ENCODE data around the gene SELENOO.

SELENOO gene

GRCh38 chr22:50197000-50197800, 3.6 kb upstream of the SELENOO start:
- Histone ChIP-seq H3K36me3 (replicated peaks in 1 of 2; ENCODE audit: control insufficient read depth in 2 of 2, insufficient read depth in 2 of 2, low read length in 2 of 2) (peaks cover 22 to 45% of the 10 kb centered on the region in 2 donors), H3K9me3 (replicated peaks in 1 of 2; ENCODE audit: control insufficient read depth in 2 of 2, insufficient read depth in 1 of 2, low read depth in 1 of 2, low read length in 2 of 2) (peaks cover 0 to 2% of the 10 kb centered on the region in 2 donors), H3K14ac (ENCODE audit: low read length) (no peak overlapping the region), H2AK5ac (ENCODE audit: low read depth, low read length) (peak overlapping the region; percentile 14), H4K8ac (ENCODE audit: low read depth, low read length) (no peak overlapping the region), H2BK120ac (ENCODE audit: low read depth, low read length) (no peak overlapping the region), H2BK12ac (ENCODE audit: low read length) (no peak overlapping the region), H3K4me2 (ENCODE audit: insufficient read depth, low read length, poor library complexity, severe bottlenecking) (no peak overlapping the region), H3K4me1 (ENCODE audit: control insufficient read depth in 2 of 2, insufficient read depth in 1 of 2, low read depth in 1 of 2, low read length in 2 of 2) (peaks cover 9 to 11% of the 10 kb centered on the region in 2 donors), H3K4ac (ENCODE audit: low read length) (no peak overlapping the region), H3K79me1 (ENCODE audit: low read depth, low read length) (peaks cover 19% of the 10 kb centered on the region), H3K27ac (replicated peaks; ENCODE audit: low read length) (no peak overlapping the region), H3K18ac (ENCODE audit: low read length) (no peak overlapping the region), H3K23ac (ENCODE audit: low read depth, low read length, poor library complexity) (no peak overlapping the region), H2BK15ac (ENCODE audit: low read length) (no peak overlapping the region), H4K91ac (ENCODE audit: low read depth, low read length, poor library complexity) (no peak overlapping the region), H3K9ac (ENCODE audit: low read depth, low read length, poor library complexity) (no peak overlapping the region), H2BK5ac (ENCODE audit: low read length) (peak overlapping the region; percentile 5), H3K27me3 (ENCODE audit: control insufficient read depth in 3 of 3, insufficient read depth in 3 of 3, low read depth in 1 of 3, low read length in 3 of 3) (no peaks in the 10 kb centered on the region), H2AFZ (ENCODE audit: low read length) (no peak overlapping the region), H3K4me3 (ENCODE audit: low read length in 2 of 2) (no peak overlapping the region)
- no peak for DNase-seq (ENCODE audit: low spot score)
- WGBS, 2 donors (ENCODE audit: extremely low coverage in 2 of 2, insufficient read length in 2 of 2, insufficient replicate concordance in 1 of 2) = no CpG with 5 or more reads among the region's 23 CpGs

DNA sequence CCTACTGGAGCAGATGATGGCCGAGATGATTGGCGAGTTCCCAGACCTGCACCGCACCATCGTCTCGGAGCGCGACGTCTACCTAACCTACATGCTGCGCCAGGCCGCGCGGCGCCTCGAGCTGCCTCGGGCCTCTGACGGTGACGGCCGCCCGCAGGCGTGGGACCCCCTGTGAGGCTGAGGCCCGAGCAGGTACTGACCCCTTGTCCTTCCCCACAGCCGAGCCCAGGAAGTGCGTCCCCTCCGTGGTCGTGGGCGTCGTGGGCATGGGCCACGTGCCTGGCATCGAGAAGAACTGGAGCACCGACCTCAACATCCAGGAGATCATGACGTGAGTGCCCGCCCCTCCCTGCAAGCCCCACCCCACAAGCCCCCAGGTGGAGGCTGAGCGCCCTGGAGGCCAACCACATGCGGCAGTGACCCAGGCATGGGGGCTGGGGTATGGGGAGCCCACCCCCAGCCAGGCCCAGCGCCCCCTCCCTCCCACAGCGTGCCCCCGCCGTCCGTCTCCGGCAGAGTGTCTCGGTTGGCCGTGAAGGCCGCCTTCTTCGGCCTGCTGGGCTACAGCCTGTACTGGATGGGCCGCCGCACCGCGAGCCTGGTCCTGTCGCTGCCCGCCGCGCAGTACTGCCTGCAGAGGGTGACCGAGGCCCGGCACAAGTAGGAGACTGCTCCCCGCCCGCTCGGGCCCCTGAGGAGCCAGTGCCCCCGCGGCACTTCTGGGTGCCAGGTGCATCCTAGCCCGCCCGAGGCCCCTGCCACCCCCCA, 2.8 kb upstream of the SELENOO start:
- no peak overlapping the region for H3K9ac ChIP-seq (ENCODE audit: low read depth, low read length, poor library complexity)
- no peak overlapping the region for H3K27ac ChIP-seq (replicated peaks; ENCODE audit: low read length)
- no peak overlapping the region for H3K18ac ChIP-seq (ENCODE audit: low read length)
- peaks cover 16% of the 10 kb centered on the region for H3K79me1 ChIP-seq (ENCODE audit: low read depth, low read length)
- H3K14ac ChIP-seq (ENCODE audit: low read length) = no peak overlapping the region
- no peak overlapping the region for H4K8ac ChIP-seq (ENCODE audit: low read depth, low read length)
- H2AFZ ChIP-seq (ENCODE audit: low read length) = no peak overlapping the region
- no peak overlapping the region for H2BK15ac ChIP-seq (ENCODE audit: low read length)
- no CpG with 5 or more reads among the region's 61 CpGs for WGBS, 2 donors (ENCODE audit: extremely low coverage in 2 of 2, insufficient read length in 2 of 2, insufficient replicate concordance in 1 of 2)
- H3K4ac ChIP-seq (ENCODE audit: low read length) = no peak overlapping the region
- no peak overlapping the region for H2AK5ac ChIP-seq (ENCODE audit: low read depth, low read length)
- peaks cover 22 to 49% of the 10 kb centered on the region in 2 donors for H3K36me3 ChIP-seq (replicated peaks in 1 of 2; ENCODE audit: control insufficient read depth in 2 of 2, insufficient read depth in 2 of 2, low read length in 2 of 2)
- H2BK120ac ChIP-seq (ENCODE audit: low read depth, low read length) = peak overlapping the region; percentile 47
- H4K91ac ChIP-seq (ENCODE audit: low read depth, low read length, poor library complexity) = no peak overlapping the region
- no peak overlapping the region for H2BK12ac ChIP-seq (ENCODE audit: low read length)
- no peak overlapping the region for H3K4me3 ChIP-seq (ENCODE audit: low read length in 2 of 2)
- no peak overlapping the region for H2BK5ac ChIP-seq (ENCODE audit: low read length)
- H3K23ac ChIP-seq (ENCODE audit: low read depth, low read length, poor library complexity) = no peak overlapping the region
- H3K27me3 ChIP-seq (ENCODE audit: control insufficient read depth in 3 of 3, insufficient read depth in 3 of 3, low read depth in 1 of 3, low read length in 3 of 3) = no peaks in the 10 kb centered on the region
- DNase-seq (ENCODE audit: low spot score) = no peak
- peaks cover 10 to 13% of the 10 kb centered on the region in 2 donors for H3K4me1 ChIP-seq (ENCODE audit: control insufficient read depth in 2 of 2, insufficient read depth in 1 of 2, low read depth in 1 of 2, low read length in 2 of 2)
- H3K4me2 ChIP-seq (ENCODE audit: insufficient read depth, low read length, poor library complexity, severe bottlenecking) = no peak overlapping the region
- peaks cover 2 to 5% of the 10 kb centered on the region in 2 donors for H3K9me3 ChIP-seq (replicated peaks in 1 of 2; ENCODE audit: control insufficient read depth in 2 of 2, insufficient read depth in 1 of 2, low read depth in 1 of 2, low read length in 2 of 2)

- H3K4me2 ChIP-seq (ENCODE audit: insufficient read depth, low read length, poor library complexity, severe bottlenecking) = no peak overlapping the region
- no peaks in the 10 kb centered on the region for H3K27me3 ChIP-seq (ENCODE audit: control insufficient read depth in 3 of 3, insufficient read depth in 3 of 3, low read depth in 1 of 3, low read length in 3 of 3)
- no CpG with 5 or more reads among the region's 16 CpGs for WGBS, 2 donors (ENCODE audit: extremely low coverage in 2 of 2, insufficient read length in 2 of 2, insufficient replicate concordance in 1 of 2)
- H2BK15ac ChIP-seq (ENCODE audit: low read length) = no peak overlapping the region
- no peak overlapping the region for H2BK12ac ChIP-seq (ENCODE audit: low read length)
- H3K4me1 ChIP-seq (ENCODE audit: control insufficient read depth in 2 of 2, insufficient read depth in 1 of 2, low read depth in 1 of 2, low read length in 2 of 2) = peaks cover 10 to 13% of the 10 kb centered on the region in 2 donors
- no peak overlapping the region for H3K14ac ChIP-seq (ENCODE audit: low read length)
- no peak for DNase-seq (ENCODE audit: low spot score)
- no peak overlapping the region for H4K8ac ChIP-seq (ENCODE audit: low read depth, low read length)
- H3K4ac ChIP-seq (ENCODE audit: low read length) = no peak overlapping the region
- no peak overlapping the region for H2BK120ac ChIP-seq (ENCODE audit: low read depth, low read length)
- peaks cover 22 to 49% of the 10 kb centered on the region in 2 donors for H3K36me3 ChIP-seq (replicated peaks in 1 of 2; ENCODE audit: control insufficient read depth in 2 of 2, insufficient read depth in 2 of 2, low read length in 2 of 2)
- no peak overlapping the region for H2AFZ ChIP-seq (ENCODE audit: low read length)
- no peak overlapping the region for H3K9ac ChIP-seq (ENCODE audit: low read depth, low read length, poor library complexity)
- H3K4me3 ChIP-seq (ENCODE audit: low read length in 2 of 2) = no peak overlapping the region
- H3K23ac ChIP-seq (ENCODE audit: low read depth, low read length, poor library complexity) = no peak overlapping the region
- H3K27ac ChIP-seq (replicated peaks; ENCODE audit: low read length) = no peak overlapping the region
- no peak overlapping the region for H2AK5ac ChIP-seq (ENCODE audit: low read depth, low read length)
- H3K9me3 ChIP-seq (replicated peaks in 1 of 2; ENCODE audit: control insufficient read depth in 2 of 2, insufficient read depth in 1 of 2, low read depth in 1 of 2, low read length in 2 of 2) = peaks cover 2 to 11% of the 10 kb centered on the region in 2 donors
- H2BK5ac ChIP-seq (ENCODE audit: low read length) = no peak overlapping the region
- H4K91ac ChIP-seq (ENCODE audit: low read depth, low read length, poor library complexity) = no peak overlapping the region
- H3K79me1 ChIP-seq (ENCODE audit: low read depth, low read length) = peaks cover 15% of the 10 kb centered on the region
- H3K18ac ChIP-seq (ENCODE audit: low read length) = no peak overlapping the region
Observed at GRCh38 chr22:50198624-50199017, 2.2 kb upstream of the SELENOO start.

DNA sequence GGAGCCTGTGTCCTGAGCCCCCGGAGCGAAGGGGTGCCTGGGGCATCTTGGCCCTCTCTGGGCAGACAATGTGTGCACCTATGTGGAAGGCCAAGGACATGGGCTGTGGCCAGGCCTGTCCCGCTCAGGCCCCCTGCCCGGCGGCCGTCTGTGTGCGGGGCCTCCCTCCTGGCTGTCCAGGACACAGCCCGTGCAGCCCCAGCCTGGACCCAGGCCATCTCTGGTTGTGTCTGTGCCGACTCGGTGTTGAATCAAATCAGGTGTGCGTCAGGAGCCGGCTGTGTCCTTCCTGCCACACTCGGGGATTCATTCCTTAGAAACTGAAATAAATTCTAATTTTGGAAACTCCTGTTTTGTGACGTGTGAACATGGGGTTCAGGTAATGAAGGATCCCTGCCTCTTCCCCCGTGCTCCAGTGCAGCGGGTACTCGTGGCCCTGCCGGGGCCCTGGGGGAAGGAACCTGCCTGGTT, 1.5 kb upstream of the SELENOO start:
- Histone ChIP-seq H2AFZ (ENCODE audit: low read length) (no peak overlapping the region), H2BK15ac (ENCODE audit: low read length) (no peak overlapping the region), H3K4me1 (ENCODE audit: control insufficient read depth in 2 of 2, insufficient read depth in 1 of 2, low read depth in 1 of 2, low read length in 2 of 2) (peaks cover 10 to 13% of the 10 kb centered on the region in 2 donors), H2BK12ac (ENCODE audit: low read length) (no peak overlapping the region), H3K4ac (ENCODE audit: low read length) (no peak overlapping the region), H4K91ac (ENCODE audit: low read depth, low read length, poor library complexity) (no peak overlapping the region), H3K4me3 (ENCODE audit: low read length in 2 of 2) (peak overlapping the region; percentile 9 to 81), H3K9me3 (replicated peaks in 1 of 2; ENCODE audit: control insufficient read depth in 2 of 2, insufficient read depth in 1 of 2, low read depth in 1 of 2, low read length in 2 of 2) (peaks cover 2 to 14% of the 10 kb centered on the region in 2 donors), H2BK120ac (ENCODE audit: low read depth, low read length) (no peak overlapping the region), H3K9ac (ENCODE audit: low read depth, low read length, poor library complexity) (peak overlapping the region; percentile 21), H2AK5ac (ENCODE audit: low read depth, low read length) (peak overlapping the region; percentile 47), H4K8ac (ENCODE audit: low read depth, low read length) (no peak overlapping the region), H3K36me3 (replicated peaks in 1 of 2; ENCODE audit: control insufficient read depth in 2 of 2, insufficient read depth in 2 of 2, low read length in 2 of 2) (peaks cover 18 to 49% of the 10 kb centered on the region in 2 donors), H3K23ac (ENCODE audit: low read depth, low read length, poor library complexity) (peak overlapping the region; percentile 73), H3K14ac (ENCODE audit: low read length) (no peak overlapping the region), H3K4me2 (ENCODE audit: insufficient read depth, low read length, poor library complexity, severe bottlenecking) (peak overlapping the region; percentile 98), H3K27me3 (ENCODE audit: control insufficient read depth in 3 of 3, insufficient read depth in 3 of 3, low read depth in 1 of 3, low read length in 3 of 3) (no peaks in the 10 kb centered on the region), H3K18ac (ENCODE audit: low read length) (peak overlapping the region; percentile 45), H2BK5ac (ENCODE audit: low read length) (no peak overlapping the region), H3K79me1 (ENCODE audit: low read depth, low read length) (peaks cover 14% of the 10 kb centered on the region), H3K27ac (replicated peaks; ENCODE audit: low read length) (peak overlapping the region; percentile 23)
- DNase-seq (ENCODE audit: low spot score) = no peak
- no CpG with 5 or more reads among the region's 18 CpGs for WGBS, 2 donors (ENCODE audit: extremely low coverage in 2 of 2, insufficient read length in 2 of 2, insufficient replicate concordance in 1 of 2)

Data from neuronal stem cell (in vitro differentiated cells).